Gastroesophageal sphincter (tissue), 4 donors: ENCODE results near the gene GOLIM4. TPM values are rescaled to one million over a fixed set of nuclear protein-coding genes. Genes with fewer than 3 reads are reported as not detected.
"Not testable (repeated sequence)": the region's sequence is repeated elsewhere in the genome, so short reads cannot be mapped to it uniquely, and the experiment has no call there.

ENCODE experiments used
- ATAC-seq: fragments of 150-250 bp; one replicate; pipeline ENCODE4 v1.9.1; 2016; ENCODE audit warnings: mild to moderate bottlenecking, moderate library complexity
- H3K27ac ChIP-seq, 4 donors: fragments of 200-600 bp; sonication (generic) in 3 of 4; 1 replicate in 3 of 4; 2 replicates in 1 of 4; pipeline ENCODE4 v1.5.1; 2016 to 2019
- H3K27me3 ChIP-seq: fragments of 200-600 bp; sonication (generic); one replicate; pipeline ENCODE4 v1.5.1; 2019
- H3K36me3 ChIP-seq, 2 donors: fragments of 200-600 bp; sonication (generic); one replicate each; pipeline ENCODE4 v1.5.1; 2019; ENCODE audit warnings: control low read depth in 1 of 2
- H3K4me1 ChIP-seq, 3 donors: fragments of 200-600 bp; sonication (generic); 1 replicate in 2 of 3; 2 replicates in 1 of 3; pipeline ENCODE4 v1.5.1; 2016 to 2019; ENCODE audit warnings: control low read depth in 2 of 3
- H3K4me3 ChIP-seq, 2 donors: fragments of 200-600 bp; sonication (generic); one replicate each; pipeline ENCODE4 v1.5.1; 2019; ENCODE audit warnings: mild to moderate bottlenecking in 1 of 2, moderate library complexity in 1 of 2
- H3K9me3 ChIP-seq, 3 donors: fragments of 200-600 bp; sonication (generic); one replicate each; pipeline ENCODE4 v1.5.1; 2017 to 2019; ENCODE audit warnings: control low read depth in 2 of 3
- CTCF ChIP-seq, 4 experiments: fragments of 200-600 bp in 2 of 4; fragments of 450-650 bp in 2 of 4; sonication (generic) in 1 of 4; IDR thresholded peaks; one replicate each; pipeline ENCODE4 v1.5.1; 2017 to 2019; ENCODE audit warnings: antibody characterized with exemption in 4 of 4, mild to moderate bottlenecking in 2 of 4, moderate library complexity in 2 of 4
- EP300 ChIP-seq: sonication (generic); formaldehyde crosslinking; IDR thresholded peaks from one replicate; pipeline ENCODE4 v1.6.1; 2017; ENCODE audit warnings: antibody characterized with exemption, mild to moderate bottlenecking
- POLR2A ChIP-seq, 2 donors: fragments of 450-650 bp; IDR thresholded peaks; one replicate each; pipeline ENCODE4 v1.6.1; 2017; ENCODE audit warnings: antibody characterized with exemption in 2 of 2, mild to moderate bottlenecking in 2 of 2, moderate library complexity in 1 of 2
- POLR2AphosphoS5 ChIP-seq: sonication (generic); formaldehyde crosslinking; IDR thresholded peaks from one replicate; pipeline ENCODE4 v1.6.1; 2017; ENCODE audit warnings: antibody characterized with exemption
- WGBS, 2 donors: methylation state at CpG; one replicate each; pipeline ENCODE4 v1.1.5; 2018; ENCODE audit warnings: low coverage in 1 of 2; 5-methylcytosine and 5-hydroxymethylcytosine counted together
- total RNA-seq, 4 donors: library from RNA; depleted of rRNA; stranded (reverse); fragments of >200 nt; gene quantifications; one replicate each; pipeline ENCODE4 v1.1.0, GENCODE V29; 2016

The GOLIM4 gene
- total RNA-seq, 4 donors from 2014 or later, result 41.8 to 49.3 (median 47.8) TPM

- Histone ChIP-seq H3K4me3 (no peak overlapping the region), H3K27me3 (no peaks in the 10 kb centered on the region), H3K4me1 (peaks cover 0 to 36% (median 9%) of the 10 kb centered on the region in 3 donors), H3K27ac (no peak overlapping the region), H3K9me3 (no peaks in the 10 kb centered on the region), H3K36me3 (peaks cover 4 to 96% of the 10 kb centered on the region in 2 donors)
- TF ChIP-seq CTCF (IDR thresholded peaks at IDR 0.05) (no peak), EP300 (no peak), POLR2A (IDR thresholded peaks at IDR 0.05) (no peak), POLR2AphosphoS5 (no peak)
- ATAC-seq, result no peak
- 82 to 85% methylated on average over 6 to 7 of the region's 7 CpGs for WGBS, 2 donors
These were observed 73.8 kb downstream of the GOLIM4 start for GRCh38 chr3:168021737-168022450.

DNA sequence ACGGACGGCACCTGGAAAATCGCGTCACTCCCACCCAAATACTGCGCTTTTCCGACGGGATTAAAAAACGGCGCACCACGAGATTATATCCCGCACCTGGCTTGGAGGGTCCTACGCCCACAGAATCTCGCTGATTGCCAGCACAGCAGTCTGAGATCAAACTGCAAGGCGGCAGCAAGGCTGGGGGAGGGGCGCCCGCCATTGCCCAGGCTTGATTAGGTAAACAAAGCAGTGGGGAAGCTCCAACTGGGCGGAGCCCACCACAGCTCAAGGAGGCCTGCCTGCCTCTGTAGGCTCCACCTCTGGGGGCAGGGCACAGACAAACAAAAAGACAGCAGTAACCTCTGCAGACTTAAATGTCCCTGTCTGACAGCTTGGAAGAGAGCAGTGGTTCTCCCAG lies 84.4 kb downstream of the GOLIM4 start:
- ATAC-seq, H3K27me3 ChIP-seq: not testable (repeated sequence)
- WGBS, 2 donors, result 60% methylated on average over 1 of the region's 17 CpGs; no CpG with 5 or more reads in 1 of the 2 donors

GRCh38 chr3:168006584-168006983 lies 89.1 kb downstream of the GOLIM4 start:
- no peak for TF ChIP-seq EP300
- TF ChIP-seq CTCF (IDR thresholded peaks at IDR 0.05), result no peak
- TF ChIP-seq POLR2AphosphoS5, result no peak
- no peak for TF ChIP-seq POLR2A (IDR thresholded peaks at IDR 0.05)
- H3K27me3 ChIP-seq, result no peaks in the 10 kb centered on the region
- peaks cover 0 to 7% (median 0%) of the 10 kb centered on the region in 3 donors for H3K9me3 ChIP-seq
- no peak overlapping the region for H3K4me3 ChIP-seq
- H3K36me3 ChIP-seq, result peaks cover 0 to 33% of the 10 kb centered on the region in 2 donors
- no peak for ATAC-seq
- H3K27ac ChIP-seq, result no peak overlapping the region
- H3K4me1 ChIP-seq, result no peaks in the 10 kb centered on the region
- WGBS, 2 donors, result 93 to 100% methylated on average over 2 of the region's 2 CpGs

More for the DNA sequence above, 84.4 kb downstream of the GOLIM4 start:
- H3K27ac ChIP-seq, H3K4me1 ChIP-seq, H3K9me3 ChIP-seq, H3K4me3 ChIP-seq: not testable (repeated sequence)
- H3K36me3 ChIP-seq, result peaks cover 0 to 33% of the 10 kb centered on the region in 2 donors

GRCh38 chr3:168003911-168004310 lies 91.8 kb downstream of the GOLIM4 start:
- no peak overlapping the region for H3K4me3 ChIP-seq
- no peak for ATAC-seq
- H3K36me3 ChIP-seq, result peaks cover 0 to 9% of the 10 kb centered on the region in 2 donors
- H3K27me3 ChIP-seq, result no peaks in the 10 kb centered on the region
- TF ChIP-seq EP300, result no peak
- no peak for TF ChIP-seq POLR2AphosphoS5
- no peak for TF ChIP-seq POLR2A (IDR thresholded peaks at IDR 0.05)
- TF ChIP-seq CTCF (IDR thresholded peaks at IDR 0.05), result no peak
- H3K4me1 ChIP-seq, result no peaks in the 10 kb centered on the region
- no peak overlapping the region for H3K27ac ChIP-seq
- peaks cover 0 to 7% (median 0%) of the 10 kb centered on the region in 3 donors for H3K9me3 ChIP-seq
- 79 to 100% methylated on average over 2 to 4 of the region's 4 CpGs for WGBS, 2 donors

DNA sequence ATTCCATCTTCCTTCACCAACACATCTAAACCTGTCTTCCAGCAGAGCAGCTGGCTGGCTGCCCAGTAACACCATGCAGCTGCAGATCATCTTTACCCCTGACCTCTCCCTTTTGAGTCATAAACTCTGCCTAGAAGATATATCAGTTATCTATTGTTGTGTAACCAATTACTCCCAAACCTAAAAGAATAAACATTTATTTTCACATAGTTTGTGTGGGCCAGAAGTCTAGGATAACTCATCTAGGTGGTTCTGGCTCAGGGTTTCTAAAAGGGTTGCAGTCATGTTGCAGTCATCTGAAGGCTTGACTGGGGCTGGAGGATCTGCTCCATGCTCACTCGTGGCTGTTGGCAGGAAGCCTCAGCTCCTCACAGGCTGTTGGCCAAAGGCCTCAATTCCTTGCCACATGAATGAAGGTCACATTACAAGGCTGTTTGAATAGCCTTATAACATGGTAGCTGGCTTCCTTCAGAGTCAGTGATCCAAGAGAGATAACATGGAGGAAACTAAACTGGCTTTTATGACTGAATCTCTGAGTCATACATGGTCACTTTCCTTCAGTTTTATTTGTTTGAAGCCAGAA lies 92.8 kb downstream of the GOLIM4 start:
- WGBS, 2 donors, result 13 to 14% methylated on average over 1 of the region's 1 CpG
- TF ChIP-seq CTCF (IDR thresholded peaks at IDR 0.05), result no peak
- TF ChIP-seq EP300, result no peak
- TF ChIP-seq POLR2A (IDR thresholded peaks at IDR 0.05), result no peak
- TF ChIP-seq POLR2AphosphoS5, result no peak

More for the DNA sequence above, 92.8 kb downstream of the GOLIM4 start:
- Histone ChIP-seq H3K27me3 (no peaks in the 10 kb centered on the region), H3K36me3 (peaks cover 0 to under 1% of the 10 kb centered on the region in 2 donors), H3K9me3 (peaks cover 0 to 7% (median 0%) of the 10 kb centered on the region in 3 donors), H3K4me3 (no peak overlapping the region), H3K27ac (no peak overlapping the region), H3K4me1 (no peaks in the 10 kb centered on the region)
- no peak for ATAC-seq
